ENCODE measurements around the gene PEBP1. TPM values are rescaled to one million over a fixed set of nuclear protein-coding genes. Genes with fewer than 3 reads are reported as not detected.
A peak's percentile ranks its signal among the peaks of the same experiment; 100 is the strongest.
"Not testable (repeated sequence)": the region's sequence is repeated elsewhere in the genome, so short reads cannot be mapped to it uniquely, and the experiment has no call there.

The PEBP1 gene
- total and polyA plus RNA-seq, 11 donors, result 295 to 751 (median 420) TPM

- TF ChIP-seq POLR2A (IDR thresholded peaks at IDR 0.05) (no peak), CTCF (IDR thresholded peaks at IDR 0.05) (no peak)
- H3K27me3 ChIP-seq, result no peaks in the 10 kb centered on the region
- ATAC-seq, result peak; percentile 76 to 88 (median 84)
- intact Hi-C loops (cut with DNase I), result no loop called here
- peak; percentile 37 to 72 (median 68) for DNase-seq
- peaks cover 0 to 4% (median 0%) of the 10 kb centered on the region in 9 donors for H3K36me3 ChIP-seq
- peak overlapping the region in 9 of 12 donors; percentile 21 to 77 (median 47) for H3K27ac ChIP-seq
- H3K4me3 ChIP-seq, result peak overlapping the region in 2 of 12 donors; percentile 1 to 21
- H3K9me3 ChIP-seq, result no peaks in the 10 kb centered on the region
- WGBS, 4 donors, result 36 to 63% (median 56%) methylated on average over 9 to 13 of the region's 13 CpGs
- peaks cover 0 to 9% (median 0%) of the 10 kb centered on the region in 12 donors for H3K4me1 ChIP-seq
Measured at GRCh38 chr12:118126119-118126757, 9.7 kb upstream of the PEBP1 start.

DNA sequence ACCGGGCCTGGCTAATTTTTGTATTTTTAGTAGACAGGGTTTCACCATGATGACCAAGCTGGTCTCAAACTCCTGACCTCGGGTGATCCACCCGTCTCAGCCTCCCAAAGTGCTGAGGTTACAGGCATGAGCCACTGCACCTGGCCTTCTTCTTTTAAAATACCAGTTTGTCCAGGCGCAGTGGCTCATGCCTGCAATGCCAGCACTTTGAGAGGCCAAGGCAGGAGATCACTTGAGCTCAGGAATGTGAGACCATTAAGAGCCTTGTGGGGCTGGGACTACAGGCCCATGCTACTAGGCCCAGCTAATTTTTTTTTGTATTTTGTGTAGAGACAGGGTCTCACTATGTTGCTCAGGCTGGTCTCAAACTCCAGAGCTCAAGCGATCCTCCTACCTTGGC lies 8.1 kb upstream of the PEBP1 start:
- ATAC-seq, result no peak
- H3K9me3 ChIP-seq, result no peaks in the 10 kb centered on the region
- no peak overlapping the region for H3K4me3 ChIP-seq
- DNase-seq, result no peak
- TF ChIP-seq POLR2A (IDR thresholded peaks at IDR 0.05), result no peak
- no peak for TF ChIP-seq CTCF (IDR thresholded peaks at IDR 0.05)
- WGBS, 4 donors, result 87 to 98% (median 94%) methylated on average over 5 of the region's 5 CpGs
- intact Hi-C loops (cut with DNase I), result no loop called here
- no peak overlapping the region for H3K27ac ChIP-seq
- H3K36me3 ChIP-seq, result peaks cover 0 to 4% (median 0%) of the 10 kb centered on the region in 9 donors
- H3K27me3 ChIP-seq, result no peaks in the 10 kb centered on the region
- peaks cover 0 to 7% (median 0%) of the 10 kb centered on the region in 12 donors for H3K4me1 ChIP-seq

DNA sequence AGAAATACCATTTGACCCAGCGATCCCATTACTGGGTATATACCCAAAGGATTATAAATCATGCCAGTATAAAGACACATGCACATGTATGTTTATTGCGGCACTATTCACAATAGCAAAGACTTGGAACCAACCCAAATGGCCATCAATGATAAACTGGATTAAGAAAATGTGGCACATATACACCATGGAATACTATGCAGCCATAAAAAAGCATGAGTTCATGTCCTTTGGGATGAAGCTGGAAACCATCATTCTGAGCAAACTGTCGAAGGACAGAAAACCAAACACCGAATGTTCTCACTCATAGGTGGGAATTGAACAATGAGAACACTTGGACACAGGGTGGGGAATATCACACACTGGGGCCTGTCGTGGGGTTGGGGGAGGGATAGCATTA lies 6.5 kb upstream of the PEBP1 start:
- H3K4me3 ChIP-seq; H3K4me1 ChIP-seq; H3K9me3 ChIP-seq; ATAC-seq; H3K27ac ChIP-seq; H3K36me3 ChIP-seq; H3K27me3 ChIP-seq; DNase-seq; intact Hi-C loops (cut with DNase I): not testable (repeated sequence)
- 97 to 98% (median 97%) methylated on average over 5 of the region's 5 CpGs for WGBS, 4 donors

GRCh38 chr12:118136559-118137003 lies 657 bp downstream of the PEBP1 start:
- no peaks in the 10 kb centered on the region for H3K9me3 ChIP-seq
- peaks cover 0 to 40% (median 36%) of the 10 kb centered on the region in 9 donors for H3K36me3 ChIP-seq
- peak overlapping the region; percentile 69 to 98 (median 87) for H3K4me3 ChIP-seq
- intact Hi-C loops (cut with DNase I), result loop anchor here in 3 of 10 donors (5.0 to 10.0 kb wide), 3 partner anchors 46 to 262 kb away; partner anchors contain the start of gene TAOK3 (in 1 of the 3)
- peak overlapping the region; percentile 63 to 92 (median 86) for H3K27ac ChIP-seq
- peaks cover 0 to 36% (median 16%) of the 10 kb centered on the region in 12 donors for H3K4me1 ChIP-seq
- WGBS, 4 donors, result 1 to 2% (median 1%) methylated on average over 11 to 29 of the region's 29 CpGs
- TF ChIP-seq POLR2A (IDR thresholded peaks at IDR 0.05), result no peak
- TF ChIP-seq CTCF (IDR thresholded peaks at IDR 0.05), result no peak
- DNase-seq, result peak; percentile 36 to 74 (median 59)
- no peaks in the 10 kb centered on the region for H3K27me3 ChIP-seq
- peak in 3 of 4 donors; percentile 33 to 60 (median 38) for ATAC-seq
